GM10847 (cell line): ENCODE results near the gene ROBO2.

Experiments used
- POLR2A ChIP-seq: IDR thresholded peaks from 2 replicates; pipeline ENCODE4 v1.6.1; 2011; ENCODE audit not compliant: insufficient read length; ENCODE audit errors: extremely low read depth

Gene ROBO2

DNA sequence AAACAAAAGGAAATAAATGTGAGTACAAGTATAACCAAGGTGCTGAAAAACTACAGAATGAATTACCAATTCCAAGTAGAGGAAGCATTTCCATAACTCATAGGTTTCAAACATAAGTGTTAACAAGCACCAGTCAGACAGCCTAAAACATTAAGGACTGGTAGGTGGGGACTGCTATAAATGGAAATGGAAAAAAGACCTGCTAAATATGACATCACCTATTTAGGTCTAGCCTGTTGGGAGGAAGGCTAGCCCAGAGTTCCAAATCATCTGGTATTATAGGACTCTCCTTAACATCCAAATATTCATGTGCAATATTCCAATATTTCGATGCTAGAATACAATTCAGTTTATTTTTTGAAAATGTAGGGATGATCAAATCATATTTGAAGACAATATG lies 560.0 kb downstream of the ROBO2 start:
- TF ChIP-seq POLR2A: no peak

DNA sequence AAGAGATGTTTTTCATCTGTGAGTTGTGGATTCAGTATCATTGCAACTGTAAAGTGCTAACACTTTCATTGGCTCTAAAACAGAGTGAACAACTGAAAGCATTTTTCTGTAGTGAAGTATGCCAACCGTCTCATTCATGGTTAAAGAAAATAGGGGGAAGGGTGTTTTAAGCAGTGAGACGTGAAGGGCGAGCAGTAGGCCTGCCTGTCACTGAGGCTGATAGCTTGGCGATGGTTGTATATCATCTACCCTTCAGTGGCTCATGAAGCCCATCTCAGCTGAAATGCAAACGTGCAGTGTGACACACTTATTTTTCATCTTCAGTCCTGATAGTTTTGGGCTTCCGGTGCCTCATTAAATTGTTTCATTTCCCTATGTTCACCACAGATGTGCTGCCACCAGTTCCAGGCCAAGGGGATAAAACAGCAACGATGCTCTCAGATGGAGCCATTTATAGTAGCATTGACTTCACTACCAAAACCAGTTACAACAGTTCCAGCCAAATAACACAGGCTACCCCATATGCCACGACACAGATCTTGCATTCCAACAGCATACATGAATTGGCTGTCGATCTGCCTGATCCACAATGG lies 562.0 kb downstream of the ROBO2 start:
- TF ChIP-seq POLR2A: no peak

DNA sequence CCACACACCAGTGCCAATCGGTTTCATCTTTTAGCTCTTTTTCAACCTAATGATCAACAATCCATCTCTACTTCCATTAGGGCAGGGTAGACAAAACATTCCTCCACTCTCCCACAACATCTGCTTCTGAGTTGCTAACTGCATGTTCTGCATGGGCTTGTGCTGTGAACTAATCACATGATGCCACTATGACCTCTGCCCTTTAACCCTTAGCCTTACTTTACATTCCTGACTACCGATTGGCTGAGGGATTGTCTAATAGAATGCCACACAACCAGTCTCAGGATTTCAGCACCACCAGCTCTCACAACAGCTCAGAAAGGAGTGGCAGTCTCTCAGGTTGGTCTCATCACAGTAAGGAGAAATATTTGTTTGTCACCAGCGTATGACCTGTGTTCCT lies 562.8 kb downstream of the ROBO2 start:
- TF ChIP-seq POLR2A: no peak

DNA sequence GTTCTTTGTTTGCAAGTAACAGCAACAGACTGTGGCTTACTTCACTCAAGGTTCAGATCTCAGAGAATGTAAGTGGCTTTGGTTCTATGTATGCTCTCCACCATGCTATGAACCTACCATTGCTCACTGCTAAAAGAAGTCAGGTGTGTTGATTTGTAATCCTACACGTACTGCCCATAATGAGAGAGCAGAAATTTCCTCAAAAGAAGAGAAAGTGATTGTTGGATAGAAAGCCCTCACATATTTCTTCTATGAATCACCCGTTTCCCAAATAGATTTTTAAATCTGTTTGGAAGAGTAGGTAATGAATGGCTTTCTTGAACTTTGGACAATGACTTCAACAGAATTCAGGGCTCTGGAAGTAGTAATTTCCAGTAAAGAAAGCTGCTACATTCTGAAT lies 565.4 kb downstream of the ROBO2 start:
- TF ChIP-seq POLR2A: no peak

DNA sequence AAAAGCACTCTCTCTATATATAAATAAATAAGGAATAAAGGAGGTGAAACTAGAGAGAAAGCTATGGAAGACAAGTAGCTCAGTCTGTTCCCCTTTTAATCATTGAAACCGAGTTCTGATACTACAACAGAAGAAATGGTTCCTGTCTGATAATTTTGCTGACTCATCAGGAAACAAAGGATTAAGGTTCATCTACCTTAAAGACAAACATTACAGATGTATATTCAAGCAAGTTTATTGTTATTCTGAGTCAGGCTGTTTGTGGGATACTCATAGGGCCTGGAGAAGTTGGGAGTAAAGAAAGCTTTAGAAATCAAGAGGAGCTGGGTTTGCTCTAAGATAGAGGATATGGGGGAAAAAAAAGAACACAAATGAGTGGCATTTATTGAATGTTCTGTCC lies 566.0 kb downstream of the ROBO2 start:
- no peak for TF ChIP-seq POLR2A

DNA sequence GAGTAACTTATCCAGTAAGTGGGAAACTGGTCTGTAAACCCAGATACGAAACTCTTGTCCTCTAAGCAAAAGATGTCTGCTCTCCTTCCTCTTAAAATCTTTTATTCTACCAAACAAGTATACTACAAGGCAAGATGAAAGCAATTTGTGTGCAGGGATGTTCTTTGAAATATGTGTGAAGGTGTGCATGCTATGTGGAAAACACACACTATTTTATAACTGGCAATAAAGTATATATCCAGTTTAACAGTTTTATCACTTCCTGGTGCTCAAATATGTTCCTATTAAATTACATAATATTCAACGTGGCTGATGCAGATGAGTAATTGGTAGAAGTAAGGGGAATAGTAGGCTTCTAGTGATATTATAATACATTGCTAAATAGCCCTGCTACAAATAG lies 566.5 kb downstream of the ROBO2 start:
- no peak for TF ChIP-seq POLR2A

DNA sequence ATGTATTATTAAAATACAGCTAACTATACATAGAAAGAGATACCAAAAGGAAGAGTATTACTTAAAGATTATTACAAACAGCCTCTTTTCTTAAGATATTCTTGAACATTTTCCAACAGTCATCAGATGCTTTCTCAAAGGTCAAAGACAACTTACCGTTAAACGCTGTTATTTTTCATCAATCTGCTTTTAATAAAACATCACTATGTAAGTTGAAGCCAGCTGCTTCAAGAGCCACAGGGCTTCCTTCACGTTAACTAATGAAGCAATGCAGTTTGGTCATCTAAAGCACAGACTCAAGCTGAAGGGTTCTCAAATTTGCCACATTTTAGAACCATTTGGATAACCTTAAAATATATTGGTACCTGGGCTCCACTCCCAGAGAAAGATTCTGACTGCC lies 578.8 kb downstream of the ROBO2 start:
- TF ChIP-seq POLR2A: no peak

DNA sequence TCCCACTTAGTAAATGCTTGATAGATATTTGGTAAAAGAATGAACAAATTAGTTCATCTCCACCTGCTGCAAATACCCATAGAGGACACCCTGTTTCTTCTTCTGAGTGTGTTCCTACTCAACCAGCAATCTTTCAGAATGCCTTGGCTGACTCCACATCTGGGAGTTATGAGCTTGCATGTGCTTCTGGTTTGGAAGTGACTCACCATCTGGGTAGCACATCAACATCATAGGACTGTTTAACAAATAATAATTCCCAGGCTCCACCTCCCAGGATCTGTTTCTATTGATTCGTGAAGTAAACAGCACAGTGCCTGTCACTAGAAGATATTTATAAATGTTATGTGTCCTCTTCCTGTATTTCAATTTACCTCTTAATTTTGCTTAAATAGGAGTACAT lies 580.1 kb downstream of the ROBO2 start:
- no peak for TF ChIP-seq POLR2A

DNA sequence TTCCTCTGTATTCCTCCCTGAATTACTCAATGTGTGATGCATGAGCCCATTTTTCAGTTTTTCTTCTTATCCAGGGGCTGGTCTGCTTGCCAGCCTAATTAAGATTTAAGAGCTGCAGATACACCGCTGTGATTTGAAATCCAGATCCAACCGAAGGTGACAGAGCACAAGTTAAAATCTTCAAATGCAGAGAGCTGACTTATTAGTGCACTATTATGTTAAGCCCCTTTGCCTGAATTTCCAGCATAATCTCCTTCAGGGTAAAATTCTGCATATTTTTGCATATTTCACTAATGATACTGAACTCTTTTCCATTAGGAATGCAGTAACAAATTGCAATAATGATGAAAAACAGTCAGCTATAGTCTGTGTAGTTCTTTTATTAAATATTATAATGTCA lies 583.6 kb downstream of the ROBO2 start:
- no peak for TF ChIP-seq POLR2A

DNA sequence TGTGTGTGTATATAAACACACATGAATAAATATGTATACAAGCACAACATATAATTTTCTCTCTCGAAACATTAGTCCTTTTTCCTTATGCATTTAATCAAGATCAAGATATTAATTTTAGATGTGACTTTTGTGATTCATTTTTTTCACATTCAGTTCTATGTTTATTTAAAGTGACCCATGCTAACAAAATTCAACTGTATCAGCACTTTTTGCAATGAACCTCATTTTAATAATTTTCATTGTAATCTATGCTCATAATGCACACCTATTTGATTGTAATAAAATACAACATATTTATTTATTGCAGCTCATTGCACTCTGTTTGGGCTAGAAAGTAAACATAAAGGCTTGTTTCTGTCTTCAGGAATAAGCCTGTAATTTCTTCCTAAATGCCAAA lies 586.3 kb downstream of the ROBO2 start:
- TF ChIP-seq POLR2A: no peak

DNA sequence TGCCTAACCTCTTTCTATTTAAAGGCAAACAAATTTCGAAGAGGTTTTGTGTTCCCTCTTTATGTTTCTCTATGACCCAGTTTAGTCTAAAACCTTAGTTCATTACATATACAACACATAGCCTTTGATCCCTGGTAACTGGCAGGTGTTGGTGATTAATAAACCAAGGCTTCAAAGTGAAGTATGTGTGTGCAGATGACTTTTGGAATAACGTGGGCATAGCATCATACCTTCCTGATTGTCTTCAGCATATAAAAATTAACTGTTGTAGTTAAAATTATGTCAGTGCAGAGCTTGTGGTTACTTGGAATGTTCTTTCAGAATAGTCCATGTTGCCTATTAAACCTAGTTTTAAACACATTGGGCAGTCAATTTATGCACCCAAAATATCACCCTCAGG lies 608.3 kb downstream of the ROBO2 start:
- TF ChIP-seq POLR2A: no peak

DNA sequence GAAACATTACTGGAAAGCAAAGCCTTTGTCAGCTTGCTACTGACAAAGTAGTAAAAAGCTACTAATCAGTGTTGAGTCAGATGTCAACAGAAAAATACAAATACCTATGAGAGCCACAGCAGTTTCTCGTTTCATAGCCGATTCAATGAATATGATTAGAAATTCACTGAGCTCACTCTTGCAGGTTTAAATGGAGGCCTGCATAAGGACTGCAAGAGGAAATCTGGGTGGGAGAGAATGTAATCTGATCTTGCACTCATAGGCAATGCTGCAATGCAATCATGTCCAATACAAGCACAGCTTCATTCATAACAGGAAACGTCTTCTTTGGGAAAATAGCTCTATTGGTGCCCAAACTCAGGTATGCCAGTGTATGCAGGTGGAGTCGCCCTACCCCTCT lies 608.8 kb downstream of the ROBO2 start:
- TF ChIP-seq POLR2A: no peak

DNA sequence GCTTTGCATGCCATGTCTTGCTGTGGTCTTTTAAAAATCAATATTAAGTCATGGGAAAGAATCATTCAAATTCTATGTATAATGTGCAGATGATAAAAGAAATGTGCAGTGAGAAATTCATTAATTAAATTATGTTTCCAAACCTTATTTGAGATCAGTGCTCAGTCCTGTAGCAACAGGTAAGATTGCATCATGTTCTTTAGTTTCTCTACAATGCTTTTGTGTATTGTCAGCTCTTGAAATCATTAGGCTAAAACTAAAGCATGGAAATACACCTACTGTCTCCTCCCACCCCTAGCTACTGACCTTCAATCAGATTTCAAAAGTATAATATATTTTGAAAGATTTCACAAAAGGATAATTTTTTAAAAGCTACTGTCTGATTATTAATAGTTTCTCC lies 612.7 kb downstream of the ROBO2 start:
- TF ChIP-seq POLR2A: no peak

DNA sequence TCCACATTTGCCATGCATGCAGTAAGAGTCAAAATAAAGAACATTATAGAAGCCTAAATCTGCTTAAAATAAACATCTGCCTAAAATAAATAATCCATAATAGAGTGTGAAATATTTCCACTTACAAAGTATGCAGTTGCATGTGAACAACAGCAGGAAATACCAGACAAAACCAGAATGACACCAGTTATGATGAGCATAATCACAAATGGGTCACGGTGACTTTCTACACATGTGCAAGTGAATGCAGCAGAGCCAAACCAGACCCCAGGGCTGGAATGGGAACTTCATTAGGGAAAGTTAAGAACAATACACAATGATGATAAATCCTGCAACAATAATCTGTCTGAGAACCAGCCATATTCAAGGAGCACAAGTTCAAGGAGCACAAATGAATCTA lies 615.5 kb downstream of the ROBO2 start:
- no peak for TF ChIP-seq POLR2A

DNA sequence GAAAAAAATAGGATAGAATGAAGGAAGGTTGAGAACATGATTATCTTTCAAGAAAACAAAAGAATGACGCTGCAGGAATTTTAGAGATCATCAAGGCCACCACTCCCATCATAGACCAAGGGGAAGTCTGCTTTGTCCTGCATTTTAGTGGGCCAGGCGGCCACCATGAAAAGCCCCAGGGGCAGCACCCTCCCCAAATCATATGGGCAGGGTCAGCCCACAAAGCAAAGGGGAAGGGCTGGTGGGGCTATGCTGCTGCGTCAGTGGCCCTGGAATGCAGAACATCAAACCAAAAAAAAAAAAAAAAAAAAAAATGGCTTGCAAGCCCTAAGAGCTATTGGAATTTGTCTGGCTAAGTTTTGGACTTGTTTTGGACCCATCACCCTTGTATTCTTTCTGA lies 620.8 kb downstream of the ROBO2 start:
- TF ChIP-seq POLR2A: no peak

DNA sequence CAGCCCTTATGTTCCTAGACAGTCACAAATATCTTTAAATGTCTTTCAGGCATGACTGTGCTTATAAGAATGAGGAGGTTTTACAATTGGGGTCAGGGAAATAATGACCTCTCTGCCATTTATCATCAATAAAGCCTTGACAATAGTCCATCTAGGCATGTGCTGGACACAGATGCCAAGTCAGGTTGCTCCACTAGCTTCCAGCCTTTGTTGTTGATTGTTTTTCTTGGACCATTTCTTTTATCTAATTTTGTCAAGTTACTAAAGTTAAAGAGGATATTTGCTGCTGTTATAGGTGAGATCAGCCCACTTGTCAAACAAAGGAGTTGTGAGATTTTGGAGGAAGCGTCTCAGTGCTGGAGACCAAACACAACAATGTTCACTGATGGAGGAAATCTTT lies 628.0 kb downstream of the ROBO2 start:
- TF ChIP-seq POLR2A: no peak

DNA sequence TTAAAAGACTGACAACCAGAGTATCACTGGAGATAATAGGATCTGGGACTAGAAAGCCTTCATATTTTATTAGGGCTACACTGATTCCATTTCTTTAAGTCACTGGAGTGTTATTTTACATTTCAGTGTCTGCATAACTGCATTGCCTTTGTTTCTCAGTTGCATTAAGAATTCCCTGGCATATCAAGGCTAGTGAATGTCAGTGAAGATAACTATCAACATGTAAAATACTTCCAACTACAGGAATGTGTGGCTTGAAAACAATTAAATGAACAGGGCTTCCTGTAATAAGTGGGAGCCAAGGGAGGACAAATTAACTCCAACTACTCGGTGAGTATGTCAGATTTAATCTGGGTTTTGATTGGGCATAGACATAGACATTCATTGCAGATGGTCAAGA lies 628.5 kb downstream of the ROBO2 start:
- no peak for TF ChIP-seq POLR2A

DNA sequence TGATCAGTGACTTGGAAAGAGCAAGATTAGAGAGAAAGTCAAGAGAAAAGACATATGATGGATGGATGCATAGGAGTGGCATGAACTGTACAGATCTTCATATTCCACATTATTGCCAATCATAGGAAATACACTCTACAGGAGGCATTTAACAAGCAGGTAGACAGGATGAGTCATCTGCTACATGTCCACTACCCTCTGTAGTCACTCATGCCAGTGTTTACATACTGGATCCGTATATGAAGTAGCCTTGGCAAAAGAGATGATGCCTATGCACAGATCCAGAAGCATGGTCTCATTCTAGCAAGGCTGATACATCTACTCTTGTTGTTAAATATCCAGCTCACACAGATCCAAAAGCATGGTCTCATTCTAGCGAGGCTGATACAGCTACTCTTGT lies 632.1 kb downstream of the ROBO2 start:
- no peak for TF ChIP-seq POLR2A

DNA sequence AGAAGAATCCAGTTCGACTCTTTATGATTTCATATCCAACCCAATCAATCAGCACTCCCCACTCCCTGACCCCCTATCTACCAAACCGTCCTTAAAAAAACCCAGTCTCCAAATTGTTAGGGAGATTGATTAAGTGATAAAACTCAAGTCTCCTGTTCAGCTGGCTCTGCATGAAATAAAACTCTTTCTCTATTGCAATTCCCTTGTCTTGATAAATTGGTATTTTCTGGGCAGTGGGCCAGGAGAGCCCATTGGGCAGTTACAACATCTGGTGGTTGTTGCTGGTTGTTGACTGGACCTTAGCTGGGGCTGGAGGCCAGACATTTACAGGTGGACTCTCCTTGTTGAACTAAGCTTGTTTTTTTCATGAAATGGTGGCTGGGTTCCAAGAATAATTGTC lies 642.3 kb downstream of the ROBO2 start:
- no peak for TF ChIP-seq POLR2A

DNA sequence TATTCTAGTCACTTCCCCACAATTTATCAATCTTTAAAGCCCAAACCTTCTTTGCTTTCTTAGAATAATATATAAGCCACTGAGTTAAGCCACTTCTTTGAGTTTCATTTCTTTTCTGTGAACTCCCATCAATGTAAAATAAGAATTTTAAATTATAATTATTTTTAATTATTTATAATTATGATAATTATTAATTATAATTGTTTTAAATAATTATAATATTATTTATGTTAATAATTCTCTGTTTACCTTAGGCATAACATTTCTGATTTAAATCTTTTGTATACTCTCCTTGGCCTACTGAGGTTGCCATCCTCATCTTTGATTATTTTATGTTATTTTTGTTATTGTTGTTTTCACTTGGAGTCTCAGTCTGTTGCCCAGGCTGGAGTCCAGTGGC lies 644.2 kb downstream of the ROBO2 start:
- TF ChIP-seq POLR2A: no peak
